Activated CD4-positive, alpha-beta T cell treated with anti-CD3 and anti-CD28 coated beads, Interleukin-2, amount 10 ng/mL, durations not matched to agents 7 days and 5 days (primary cell): ENCODE data around the gene TULP4. TPM values are rescaled to one million over a fixed set of nuclear protein-coding genes. Genes with fewer than 3 reads are reported as not detected.
"Not testable (repeated sequence)": the region's sequence is repeated elsewhere in the genome, so short reads cannot be mapped to it uniquely, and the experiment has no call there.

ENCODE experiments used
- CTCF ChIA-PET: fragments of 350-600 bp; sonication (Branson Sonifier 250); formaldehyde crosslinking; loops from one replicate; lab custom pipeline; 2021; ENCODE audit warnings: antibody characterized with exemption; lab: Charles Lee
- POLR2A ChIA-PET: fragments of 350-600 bp; sonication (Branson Sonifier 250); formaldehyde crosslinking; loops from one replicate; lab custom pipeline; 2021; ENCODE audit warnings: antibody characterized with exemption; lab: Charles Lee
- DNase-seq: peaks from one replicate; pipeline ENCODE4 v3.0.0-alpha.2; 2020
- H3K27ac Mint-ChIP-seq: one replicate; pipeline ENCODE4 v1.8.0; 2021; ENCODE audit warnings: mild to moderate bottlenecking, moderate library complexity, mixed read lengths
- H3K27me3 Mint-ChIP-seq: one replicate; pipeline ENCODE4 v1.8.0; 2021; ENCODE audit warnings: mixed read lengths
- H3K36me3 Mint-ChIP-seq: one replicate; pipeline ENCODE4 v1.8.0; 2021; ENCODE audit warnings: low read depth, mixed read lengths
- H3K4me1 Mint-ChIP-seq: one replicate; pipeline ENCODE4 v1.8.0; 2021; ENCODE audit warnings: mixed read lengths
- H3K4me3 Mint-ChIP-seq: one replicate; pipeline ENCODE4 v1.8.0; 2021; ENCODE audit warnings: mild to moderate bottlenecking, moderate library complexity, mixed read lengths
- H3K9me3 Mint-ChIP-seq: one replicate; pipeline ENCODE4 v1.8.0; 2021; ENCODE audit warnings: mixed read lengths
- total RNA-seq, 2 experiments: library from RNA; stranded (reverse); gene quantifications; one replicate each; pipeline ENCODE4 v1.2.3, GENCODE V29; 2021

The TULP4 gene
- total RNA-seq, 2 experiments from 2014 or later: 35.0 to 36.3 TPM

DNA sequence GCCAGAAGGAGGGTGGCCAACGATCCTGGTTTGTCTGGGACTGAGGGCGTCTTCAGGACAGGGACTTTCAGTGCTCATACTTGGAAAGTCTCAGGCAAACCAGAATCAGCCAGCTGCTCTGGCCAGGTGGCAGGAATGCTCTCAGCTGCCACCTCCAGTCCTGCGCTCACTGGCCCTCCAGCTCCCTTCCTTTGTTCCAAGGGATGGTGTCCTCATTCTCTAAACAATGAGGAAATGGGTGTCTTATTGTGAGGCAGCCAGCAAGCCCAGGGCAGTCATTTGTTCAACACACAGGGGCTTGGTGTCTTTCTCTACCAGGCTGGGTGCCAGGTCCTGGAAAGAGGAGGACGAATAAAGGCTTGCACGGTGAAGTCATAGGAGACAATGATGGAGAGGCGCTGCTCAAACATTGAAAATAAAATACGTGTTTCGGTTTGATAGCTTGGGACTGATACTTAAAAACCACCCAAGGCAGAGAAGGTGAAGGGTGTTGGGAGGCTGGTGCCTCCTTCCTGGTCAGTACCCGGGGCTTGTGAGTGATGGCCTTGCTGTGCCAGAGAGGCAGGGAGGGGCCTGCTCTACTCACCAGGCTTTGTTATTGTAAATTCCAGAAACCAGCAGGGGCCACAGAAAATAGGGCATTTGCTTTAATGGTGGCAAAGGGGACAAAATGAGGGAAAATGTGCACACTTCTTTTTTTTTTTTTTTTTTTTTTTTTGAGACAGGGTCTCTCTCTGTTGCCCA is 236.3 kb downstream of the TULP4 start:
- no peak overlapping the region for H3K4me3 Mint-ChIP-seq

DNA sequence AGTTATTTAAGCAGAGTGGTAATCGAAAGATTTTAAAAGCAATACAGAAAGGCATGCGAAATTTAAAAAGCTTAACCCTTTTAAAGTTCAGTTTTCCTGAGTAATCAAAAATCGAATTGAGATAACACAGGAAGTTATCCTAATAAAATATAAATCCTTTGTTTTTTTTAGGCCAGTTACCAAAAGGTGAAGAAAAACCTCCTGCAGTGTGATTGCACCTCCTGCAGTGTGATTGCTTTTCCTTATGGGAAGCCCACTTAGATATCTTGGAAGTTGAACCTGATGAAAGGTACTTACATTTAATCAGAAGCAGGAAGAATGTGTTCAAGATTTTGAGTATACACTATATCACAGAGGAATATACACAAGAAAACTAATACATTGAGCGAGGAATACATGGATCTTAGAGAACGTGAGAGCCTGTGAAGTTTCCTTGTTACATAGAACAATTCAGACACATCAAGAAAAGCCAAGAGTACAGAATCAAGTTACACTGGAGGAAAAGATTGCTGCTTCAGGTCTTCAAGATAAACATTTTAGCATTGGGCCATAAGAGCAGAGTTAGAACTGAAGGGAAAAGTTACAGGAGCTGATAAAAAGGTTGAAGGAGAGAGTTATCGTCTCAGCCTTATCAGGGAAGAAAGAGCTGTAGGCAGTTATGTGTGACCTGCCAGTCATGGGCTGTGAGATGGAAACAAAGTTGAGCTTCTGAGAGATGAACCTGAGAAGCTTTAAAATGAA is 240.0 kb downstream of the TULP4 start:
- POLR2A ChIA-PET: no interaction called here

More for the DNA sequence above, 236.3 kb downstream of the TULP4 start:
- peaks cover 6% of the 10 kb centered on the region for H3K27me3 Mint-ChIP-seq
- CTCF ChIA-PET: interaction anchor here (0.7 to 2.0 kb wide), 3 partner anchors 8 to 86 kb away, joined by 3 to 6 read pairs (median 4); no protein-coding TSS in a partner anchor
- no peak overlapping the region for H3K27ac Mint-ChIP-seq
- no peaks in the 10 kb centered on the region for H3K36me3 Mint-ChIP-seq
- DNase-seq: no peak
- no peaks in the 10 kb centered on the region for H3K4me1 Mint-ChIP-seq
- H3K9me3 Mint-ChIP-seq: no peaks in the 10 kb centered on the region
- POLR2A ChIA-PET: no interaction called here

GRCh38 chr6:158552796-158553138 is 240.5 kb downstream of the TULP4 start:
- Mint-ChIP-seq H3K4me1 (peaks cover 10% of the 10 kb centered on the region), H3K36me3 (no peaks in the 10 kb centered on the region), H3K4me3 (no peak overlapping the region), H3K27ac (no peak overlapping the region), H3K27me3 (peaks cover 22% of the 10 kb centered on the region), H3K9me3 (no peaks in the 10 kb centered on the region)
- ChIA-PET CTCF (interaction anchor here (0.6 to 1.3 kb wide), 5 partner anchors 12 to 599 kb away, joined by 3 to 5 read pairs (median 3); no protein-coding TSS in a partner anchor), POLR2A (no interaction called here)
- no peak for DNase-seq

More for the DNA sequence above, 240.0 kb downstream of the TULP4 start:
- Mint-ChIP-seq H3K9me3 (no peaks in the 10 kb centered on the region), H3K27me3 (peaks cover 22% of the 10 kb centered on the region), H3K27ac (no peak overlapping the region), H3K4me3 (no peak overlapping the region), H3K4me1 (peaks cover 10% of the 10 kb centered on the region), H3K36me3 (no peaks in the 10 kb centered on the region)
- CTCF ChIA-PET: interaction anchor here (0.5 to 1.3 kb wide), 7 partner anchors 13 to 331 kb away, joined by 3 to 5 read pairs (median 3); no protein-coding TSS in a partner anchor
- no peak for DNase-seq

DNA sequence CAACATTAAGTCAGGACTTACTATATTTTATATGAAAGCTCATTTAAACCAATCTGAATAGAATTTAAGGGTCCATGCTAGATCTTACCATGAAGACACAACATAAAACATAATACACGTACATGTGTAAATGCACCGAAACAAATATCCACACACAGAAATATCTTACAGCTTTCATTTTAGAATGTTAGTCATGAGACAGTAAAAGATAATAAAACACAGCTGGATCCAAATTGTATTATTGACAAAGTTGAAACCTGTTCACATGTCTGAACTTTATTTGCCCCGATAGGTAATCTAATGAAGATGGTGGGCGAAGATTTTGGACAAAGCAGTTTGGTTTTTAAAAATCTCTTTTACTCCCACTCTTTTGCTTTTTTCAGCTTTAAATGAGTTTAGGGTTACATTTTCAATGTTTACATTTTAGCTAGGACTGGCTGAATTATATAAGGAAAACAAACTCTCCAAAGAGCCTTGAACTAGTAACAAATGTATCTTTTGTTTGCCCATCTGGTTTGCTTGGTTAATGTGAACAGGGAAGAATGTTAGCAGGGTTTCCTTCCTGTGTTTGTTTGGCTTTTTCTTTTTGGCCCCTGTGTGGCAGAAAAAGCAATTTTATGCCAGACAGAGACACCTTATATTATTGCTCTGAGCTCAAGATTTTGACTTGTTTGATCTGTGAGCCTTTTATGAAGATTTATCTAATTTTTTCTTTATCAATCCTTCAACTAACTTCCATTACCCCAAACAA is 242.5 kb downstream of the TULP4 start:
- H3K27ac Mint-ChIP-seq: no peak overlapping the region

DNA sequence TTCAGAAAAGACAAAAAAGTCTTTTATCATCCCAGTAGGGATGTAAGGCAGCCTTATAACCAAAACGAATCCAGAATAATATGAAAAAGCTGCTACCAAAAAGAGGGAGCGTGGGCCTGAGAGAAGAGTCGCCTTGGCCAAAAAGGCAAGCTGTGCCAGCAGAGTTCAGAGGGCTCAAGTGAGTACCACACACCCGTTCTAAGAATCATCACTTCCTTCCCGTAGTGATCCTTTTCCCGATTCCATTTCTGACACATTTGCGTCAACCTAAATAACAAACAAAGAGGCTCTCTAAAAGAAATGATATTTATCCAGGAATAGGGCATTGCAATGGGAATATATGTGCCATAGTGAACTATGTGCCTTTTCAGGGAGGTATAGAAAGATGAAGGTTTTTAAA is 243.8 kb downstream of the TULP4 start:
- no peak overlapping the region for H3K27ac Mint-ChIP-seq
- ChIA-PET CTCF (interaction anchor here (0.6 to 4.0 kb wide), 2 partner anchors 12 to 465 kb away, joined by 3 to 12 read pairs; no protein-coding TSS in a partner anchor), POLR2A (no interaction called here)
- no peak overlapping the region for H3K4me3 Mint-ChIP-seq
- H3K9me3 Mint-ChIP-seq: no peaks in the 10 kb centered on the region
- DNase-seq: no peak
- H3K27me3 Mint-ChIP-seq: peaks cover 22% of the 10 kb centered on the region
- no peaks in the 10 kb centered on the region for H3K36me3 Mint-ChIP-seq
- H3K4me1 Mint-ChIP-seq: peaks cover 23% of the 10 kb centered on the region

More for the DNA sequence above, 242.5 kb downstream of the TULP4 start:
- Mint-ChIP-seq H3K9me3 (no peaks in the 10 kb centered on the region), H3K4me3 (no peak overlapping the region), H3K27me3 (peaks cover 22% of the 10 kb centered on the region), H3K36me3 (no peaks in the 10 kb centered on the region), H3K4me1 (peaks cover 17% of the 10 kb centered on the region)
- DNase-seq: no peak
- CTCF ChIA-PET: interaction anchor here (0.6 to 1.5 kb wide), 4 partner anchors 15 to 168 kb away, joined by 3 read pairs; no protein-coding TSS in a partner anchor
- POLR2A ChIA-PET: no interaction called here

DNA sequence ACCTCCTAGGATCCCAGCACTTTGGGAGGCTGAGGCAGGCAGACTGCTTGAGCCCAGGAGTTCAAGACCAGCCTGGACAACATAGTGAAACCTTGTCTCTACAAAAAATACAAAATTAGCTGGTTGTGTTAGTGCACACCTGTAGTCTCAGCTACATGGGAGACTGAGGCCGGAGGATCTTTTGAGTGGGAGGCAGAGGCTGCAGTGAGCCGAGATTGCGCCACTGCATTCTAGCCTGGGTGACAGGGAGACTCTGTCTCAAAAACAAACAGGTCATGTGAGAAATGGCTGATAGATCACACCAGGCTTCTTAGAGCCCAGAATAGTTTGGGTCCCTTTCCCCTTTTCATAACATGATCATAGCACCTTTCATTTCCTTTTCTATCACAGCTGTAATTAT is 244.8 kb downstream of the TULP4 start:
- CTCF ChIA-PET: interaction anchor here (0.6 to 4.0 kb wide), 4 partner anchors 10 to 34 kb away, joined by 3 to 12 read pairs (median 4); no protein-coding TSS in a partner anchor
- H3K4me3 Mint-ChIP-seq, DNase-seq, POLR2A ChIA-PET, H3K36me3 Mint-ChIP-seq, H3K9me3 Mint-ChIP-seq, H3K27ac Mint-ChIP-seq: not testable (repeated sequence)
- H3K4me1 Mint-ChIP-seq: peaks cover 33% of the 10 kb centered on the region
- H3K27me3 Mint-ChIP-seq: peaks cover 22% of the 10 kb centered on the region

DNA sequence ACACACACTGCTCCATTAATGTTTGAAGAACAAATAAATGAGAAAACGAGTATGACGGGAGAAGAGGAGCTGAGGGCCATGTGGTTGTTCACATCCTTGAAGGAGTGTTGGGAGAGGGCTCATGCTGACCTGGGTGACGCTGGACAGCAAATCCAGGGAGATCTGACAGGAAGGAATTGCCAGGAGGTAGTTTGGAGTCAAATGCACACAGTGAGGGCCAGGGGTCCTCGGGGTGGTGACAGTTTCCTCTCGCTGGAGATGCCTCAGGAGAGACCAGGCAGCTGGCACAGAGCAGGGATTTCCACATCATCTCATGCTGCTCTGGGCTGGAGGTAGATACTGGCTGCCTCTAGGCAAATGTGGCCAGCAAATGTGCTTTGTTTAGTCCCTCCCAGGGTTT is 245.7 kb downstream of the TULP4 start:
- DNase-seq: no peak
- ChIA-PET CTCF (interaction anchor here (0.7 to 4.0 kb wide), 5 partner anchors 10 to 352 kb away, joined by 3 to 12 read pairs (median 3); no protein-coding TSS in a partner anchor), POLR2A (no interaction called here)
- Mint-ChIP-seq H3K9me3 (no peaks in the 10 kb centered on the region), H3K4me1 (peaks cover 41% of the 10 kb centered on the region), H3K27me3 (peaks cover 17% of the 10 kb centered on the region), H3K4me3 (no peak overlapping the region), H3K27ac (no peak overlapping the region), H3K36me3 (peaks cover 9% of the 10 kb centered on the region)

GRCh38 chr6:158558415-158559306 is 246.4 kb downstream of the TULP4 start:
- H3K27me3 Mint-ChIP-seq: peaks cover 16% of the 10 kb centered on the region
- no peaks in the 10 kb centered on the region for H3K9me3 Mint-ChIP-seq
- CTCF ChIA-PET: interaction anchor here (0.7 to 4.0 kb wide), 9 partner anchors 9 to 352 kb away, joined by 3 to 12 read pairs (median 3); no protein-coding TSS in a partner anchor
- peak overlapping the region; percentile 83 for H3K27ac Mint-ChIP-seq
- peak overlapping the region; percentile 62 for H3K4me3 Mint-ChIP-seq
- POLR2A ChIA-PET: no interaction called here
- H3K36me3 Mint-ChIP-seq: peaks cover 11% of the 10 kb centered on the region
- no peak for DNase-seq
- H3K4me1 Mint-ChIP-seq: peaks cover 43% of the 10 kb centered on the region

DNA sequence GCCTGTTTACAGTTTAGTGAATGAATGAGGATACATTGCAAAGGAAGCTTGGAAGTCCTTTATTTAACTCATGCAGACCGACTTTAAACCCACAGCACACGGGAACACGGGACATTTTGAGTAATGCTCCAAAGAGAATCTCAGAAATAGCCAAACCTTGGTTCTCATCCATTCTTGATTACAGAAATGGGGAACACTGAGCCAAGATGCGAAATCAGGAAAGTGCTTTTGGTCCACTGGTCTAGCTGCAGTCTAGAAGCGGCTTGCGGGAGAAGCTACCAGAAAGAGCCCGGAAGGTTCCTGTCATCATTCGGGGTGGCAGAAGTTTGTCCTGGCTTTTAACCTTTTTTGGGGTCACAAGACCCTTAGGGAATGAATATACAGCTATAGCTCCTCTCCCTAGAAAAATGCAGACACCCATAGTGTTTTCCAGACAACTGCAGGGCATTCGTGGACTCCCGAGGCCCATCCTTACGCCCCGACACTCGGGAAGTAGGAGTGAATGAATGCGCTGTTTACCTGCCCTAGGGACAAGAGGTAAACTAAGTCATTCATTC is 247.2 kb downstream of the TULP4 start:
- POLR2A ChIA-PET: no interaction called here
- peaks cover 51% of the 10 kb centered on the region for H3K4me1 Mint-ChIP-seq
- H3K27ac Mint-ChIP-seq: peak overlapping the region; percentile 83
- H3K27me3 Mint-ChIP-seq: peaks cover 16% of the 10 kb centered on the region
- H3K9me3 Mint-ChIP-seq: no peaks in the 10 kb centered on the region
- H3K4me3 Mint-ChIP-seq: peak overlapping the region; percentile 62
- DNase-seq: no peak
- peaks cover 15% of the 10 kb centered on the region for H3K36me3 Mint-ChIP-seq
- CTCF ChIA-PET: interaction anchor here (0.9 to 4.0 kb wide), 6 partner anchors 9 to 345 kb away, joined by 3 to 12 read pairs (median 6); no protein-coding TSS in a partner anchor

- CTCF ChIA-PET: interaction anchor here (0.9 to 4.0 kb wide), 6 partner anchors 8 to 346 kb away, joined by 3 to 12 read pairs (median 6); no protein-coding TSS in a partner anchor
These were observed 247.9 kb downstream of the TULP4 start, which contains the start of gene TMEM181 for GRCh38 chr6:158559895-158560835. TSS of gene TMEM181 (plus strand) at chr6:158560091. CDS start at chr6:158560225, 134 bp downstream.

More at GRCh38 chr6:158559895-158560835, 247.9 kb downstream of the TULP4 start, which contains the start of gene TMEM181:
- Mint-ChIP-seq H3K9me3 (no peaks in the 10 kb centered on the region), H3K4me3 (peak within 1 kb of the TSS; percentile 97), H3K4me1 (peaks cover 51% of the 10 kb centered on the region), H3K27ac (peak within 1 kb of the TSS; percentile 96), H3K27me3 (peaks cover 12% of the 10 kb centered on the region), H3K36me3 (peaks cover 22% of the 10 kb centered on the region)
- POLR2A ChIA-PET: no interaction called here
- DNase-seq: peak; percentile 86
